Tibial artery (tissue), 4 donors: ENCODE results near the gene KAT6B.

Experiments used
- DNase-seq, 2 donors: peaks; one replicate each; pipeline ENCODE4 v3.0.0-alpha.2; 2019
- H3K27ac ChIP-seq, 2 donors: fragments of 200-600 bp; sonication (generic) in 1 of 2; 1 replicate in 1 of 2; 2 replicates in 1 of 2; pipeline ENCODE4 v1.5.1; 2018 to 2019; ENCODE audit warnings: mild to moderate bottlenecking in 1 of 2
- H3K27me3 ChIP-seq, 2 donors: fragments of 200-600 bp; sonication (generic) in 1 of 2; one replicate each; pipeline versions ENCODE4 v1.5.1 to v1.6.0; 2016 to 2019
- H3K36me3 ChIP-seq, 3 donors: fragments of 200-600 bp; sonication (generic) in 2 of 3; one replicate each; pipeline ENCODE4 v1.5.1; 2016 to 2019; ENCODE audit warnings: mild to moderate bottlenecking in 2 of 3
- H3K4me1 ChIP-seq, 4 donors: fragments of 200-600 bp; sonication (generic) in 2 of 4; 1 replicate in 3 of 4; 2 replicates in 1 of 4; pipeline ENCODE4 v1.5.1; 2016 to 2019
- H3K4me3 ChIP-seq, 2 donors: fragments of 200-600 bp; sonication (generic) in 1 of 2; 1 replicate in 1 of 2; 2 replicates in 1 of 2; pipeline ENCODE4 v1.5.1; 2018 to 2019; ENCODE audit warnings: mild to moderate bottlenecking in 2 of 2
- H3K9me3 ChIP-seq, 3 donors: fragments of 200-600 bp; sonication (generic) in 1 of 3; one replicate each; pipeline ENCODE4 v1.5.1; 2016 to 2019
- CTCF ChIP-seq, 2 experiments: fragments of 200-600 bp in 1 of 2; fragments of 450-650 bp in 1 of 2; IDR thresholded peaks; one replicate each; pipeline ENCODE4 v1.5.1; 2017 to 2019; ENCODE audit warnings: antibody characterized with exemption in 2 of 2, mild to moderate bottlenecking in 1 of 2, moderate library complexity in 1 of 2
- intact Hi-C: fragments of 100-400 bp; cut with DNase I; formaldehyde crosslinking; loops from one replicate; pipeline ENCODE4 v1.15.0; 2023; ENCODE audit warnings: low total_unique reads

Gene KAT6B

GRCh38 chr10:75002967-75003594 is 176.7 kb downstream of the KAT6B start:
- no peak for TF ChIP-seq CTCF (IDR thresholded peaks at IDR 0.05)
- intact Hi-C loops: loop anchor here (10.0 kb wide), 1 partner anchor 128 kb away; no protein-coding TSS in a partner anchor
- Histone ChIP-seq H3K27me3 (no peaks in the 10 kb centered on the region), H3K36me3 (peaks cover 4 to 15% (median 11%) of the 10 kb centered on the region in 3 donors), H3K4me1 (no peaks in the 10 kb centered on the region), H3K9me3 (no peaks in the 10 kb centered on the region), H3K4me3 (no peak overlapping the region), H3K27ac (no peak overlapping the region)
- no peak for DNase-seq

- no peak for DNase-seq
- H3K9me3 ChIP-seq: no peaks in the 10 kb centered on the region
- no peaks in the 10 kb centered on the region for H3K4me1 ChIP-seq
- H3K36me3 ChIP-seq: peaks cover 4 to 15% (median 5%) of the 10 kb centered on the region in 3 donors
- H3K4me3 ChIP-seq: no peak overlapping the region
- intact Hi-C loops: loop anchor here (10.0 kb wide), 1 partner anchor 129 kb away; no protein-coding TSS in a partner anchor
- TF ChIP-seq CTCF (IDR thresholded peaks at IDR 0.05): no peak
- H3K27me3 ChIP-seq: no peaks in the 10 kb centered on the region
- no peak overlapping the region for H3K27ac ChIP-seq
These were observed 177.5 kb downstream of the KAT6B start for GRCh38 chr10:75003891-75004290.

GRCh38 chr10:75007646-75008045 is 181.2 kb downstream of the KAT6B start:
- Histone ChIP-seq H3K27ac (no peak overlapping the region), H3K4me1 (no peaks in the 10 kb centered on the region), H3K27me3 (no peaks in the 10 kb centered on the region), H3K4me3 (no peak overlapping the region), H3K36me3 (peaks cover 0 to 16% (median 8%) of the 10 kb centered on the region in 3 donors), H3K9me3 (no peaks in the 10 kb centered on the region)
- intact Hi-C loops: loop anchor here (10.0 kb wide), 1 partner anchor 133 kb away; no protein-coding TSS in a partner anchor
- TF ChIP-seq CTCF (IDR thresholded peaks at IDR 0.05): no peak
- DNase-seq: no peak

GRCh38 chr10:75008952-75009351 is 182.6 kb downstream of the KAT6B start:
- H3K27me3 ChIP-seq: no peaks in the 10 kb centered on the region
- no peaks in the 10 kb centered on the region for H3K9me3 ChIP-seq
- no peak overlapping the region for H3K4me3 ChIP-seq
- H3K27ac ChIP-seq: no peak overlapping the region
- no peak for TF ChIP-seq CTCF (IDR thresholded peaks at IDR 0.05)
- peaks cover 0 to 4% (median 0%) of the 10 kb centered on the region in 4 donors for H3K4me1 ChIP-seq
- DNase-seq: no peak
- intact Hi-C loops: loop anchor here (10.0 kb wide), 1 partner anchor 134 kb away; no protein-coding TSS in a partner anchor
- H3K36me3 ChIP-seq: peaks cover 0 to 17% (median 9%) of the 10 kb centered on the region in 3 donors

GRCh38 chr10:75009426-75009825 is 183.0 kb downstream of the KAT6B start:
- H3K27ac ChIP-seq: no peak overlapping the region

More at GRCh38 chr10:75009426-75009825, 183.0 kb downstream of the KAT6B start:
- TF ChIP-seq CTCF (IDR thresholded peaks at IDR 0.05): no peak
- Histone ChIP-seq H3K4me3 (no peak overlapping the region), H3K36me3 (peaks cover 0 to 17% (median 9%) of the 10 kb centered on the region in 3 donors), H3K4me1 (peaks cover 0 to 6% (median 0%) of the 10 kb centered on the region in 4 donors), H3K27me3 (no peaks in the 10 kb centered on the region), H3K9me3 (no peaks in the 10 kb centered on the region)
- intact Hi-C loops: loop anchor here (10.0 kb wide), 1 partner anchor 135 kb away; no protein-coding TSS in a partner anchor
- no peak for DNase-seq
